ENCODE data around the gene STARD13. TPM values are rescaled to one million over a fixed set of nuclear protein-coding genes. Genes with fewer than 3 reads are reported as not detected.

Gene STARD13
- total RNA-seq, 1 donor from 2014 or later: 23.6 TPM

- Mint-ChIP-seq H3K36me3 (ENCODE audit: low read depth) (no peaks in the 10 kb centered on the region), H3K4me1 (peaks cover 21% of the 10 kb centered on the region), H3K4me3 (no peak overlapping the region), H3K27ac (ENCODE audit: unreplicated experiment) (no peak overlapping the region), H3K9me3 (no peaks in the 10 kb centered on the region), H3K27me3 (ENCODE audit: low read depth) (no peaks in the 10 kb centered on the region)
- DNase-seq (ENCODE audit: low read depth, low spot score): no peak
- no peak for TF ChIP-seq CTCF (conservative IDR thresholded peaks at IDR 0.05)
Measured at GRCh38 chr13:33058776-33059327, 226.7 kb downstream of the STARD13 start.

- Mint-ChIP-seq H3K9me3 (no peaks in the 10 kb centered on the region), H3K4me3 (no peak overlapping the region), H3K27me3 (ENCODE audit: low read depth) (no peaks in the 10 kb centered on the region), H3K27ac (ENCODE audit: unreplicated experiment) (no peak overlapping the region), H3K36me3 (ENCODE audit: low read depth) (no peaks in the 10 kb centered on the region), H3K4me1 (peaks cover 17% of the 10 kb centered on the region)
- TF ChIP-seq CTCF (conservative IDR thresholded peaks at IDR 0.05): peak; percentile 57
- no peak for DNase-seq (ENCODE audit: low read depth, low spot score)
Measured at GRCh38 chr13:33057019-33057780, 228.4 kb downstream of the STARD13 start.

GRCh38 chr13:33053397-33054066, 232.0 kb downstream of the STARD13 start:
- TF ChIP-seq CTCF (conservative IDR thresholded peaks at IDR 0.05): no peak
- H3K9me3 Mint-ChIP-seq: no peaks in the 10 kb centered on the region

More at GRCh38 chr13:33053397-33054066, 232.0 kb downstream of the STARD13 start:
- Mint-ChIP-seq H3K4me1 (peaks cover 12% of the 10 kb centered on the region), H3K4me3 (no peak overlapping the region), H3K27ac (ENCODE audit: unreplicated experiment) (no peak overlapping the region), H3K36me3 (ENCODE audit: low read depth) (no peaks in the 10 kb centered on the region), H3K27me3 (ENCODE audit: low read depth) (no peaks in the 10 kb centered on the region)
- DNase-seq (ENCODE audit: low read depth, low spot score): no peak
